Lower leg skin (tissue), 3 donors: ENCODE measurements around the gene TBL3.

Experiments used
- CTCF ChIP-seq, 3 donors: fragments of 450-650 bp; IDR thresholded peaks; one replicate each; pipeline ENCODE4 v1.5.1; 2016; ENCODE audit warnings: antibody characterized with exemption in 3 of 3, mild to moderate bottlenecking in 3 of 3, moderate library complexity in 2 of 3
- POLR2A ChIP-seq, 2 donors: fragments of 450-650 bp; IDR thresholded peaks; one replicate each; pipeline ENCODE4 v1.6.1; 2016 to 2017; ENCODE audit warnings: antibody characterized with exemption in 2 of 2, mild to moderate bottlenecking in 1 of 2, moderate library complexity in 1 of 2

- no peak for TF ChIP-seq CTCF (IDR thresholded peaks at IDR 0.05)
- no peak for TF ChIP-seq POLR2A (IDR thresholded peaks at IDR 0.05)
These were observed 4.3 kb downstream of the TBL3 start for GRCh38 chr16:1976216-1976520.
